ENCODE results near the gene ANKRD33B.
"Not testable (repeated sequence)": the region's sequence is repeated elsewhere in the genome, so short reads cannot be mapped to it uniquely, and the experiment has no call there.

Gene ANKRD33B

GRCh38 chr5:10563945-10564837, at the start of gene ANKRD33B:
Gene ANKRD33B (plus strand): TSS chr5:10564070. CDS start chr5:10564468, 398 bp downstream.
- no peaks in the 10 kb centered on the region for H3K9me3 ChIP-seq (ENCODE audit: insufficient read depth, low read depth, low read length)
- H3K9ac ChIP-seq (ENCODE audit: low read depth, low read length): peak within 1 kb of the TSS; percentile 27; the same call in 1 of the 2 replicates
- no peaks in the 10 kb centered on the region for H3K36me3 ChIP-seq (ENCODE audit: insufficient read depth, low read depth, low read length)
- peaks cover 94% of the 10 kb centered on the region for H3K27me3 ChIP-seq (ENCODE audit: insufficient read depth, low read length)
- H3K4me1 ChIP-seq (ENCODE audit: insufficient read depth, low read length): peaks cover 14% of the 10 kb centered on the region
- H3K4me3 ChIP-seq (ENCODE audit: low read length): peak within 1 kb of the TSS; percentile 72
- H3K27ac ChIP-seq (ENCODE audit: low read length): no peak within 1 kb of the TSS

DNA sequence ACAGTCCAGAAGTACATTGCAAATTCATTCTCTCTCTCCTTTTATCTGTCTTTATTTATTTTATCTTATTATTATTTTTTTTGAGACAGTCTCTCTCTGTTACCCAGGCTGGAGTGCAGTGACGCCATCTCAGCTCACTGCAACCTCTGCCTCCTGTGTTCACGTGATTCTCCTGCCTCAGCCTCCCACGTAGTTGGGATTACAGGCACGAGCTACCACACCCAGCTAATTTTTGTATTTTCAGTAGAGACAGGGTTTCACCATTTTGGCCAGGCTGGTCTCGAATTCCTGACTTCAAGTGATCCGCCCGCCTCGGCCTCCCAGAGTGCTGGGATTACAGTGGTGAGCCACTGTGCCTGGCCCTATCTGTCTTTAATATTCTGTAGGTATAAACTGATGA, 49.3 kb upstream of the ANKRD33B start:
- H3K4me3 ChIP-seq (ENCODE audit: low read length); H3K27me3 ChIP-seq (ENCODE audit: insufficient read depth, low read length); H3K9ac ChIP-seq (ENCODE audit: low read depth, low read length); H3K36me3 ChIP-seq (ENCODE audit: insufficient read depth, low read depth, low read length); H3K27ac ChIP-seq (ENCODE audit: low read length); H3K9me3 ChIP-seq (ENCODE audit: insufficient read depth, low read depth, low read length); H3K4me1 ChIP-seq (ENCODE audit: insufficient read depth, low read length): not testable (repeated sequence)

GRCh38 chr5:10515492-10515891, 48.4 kb upstream of the ANKRD33B start:
- Histone ChIP-seq H3K9ac (ENCODE audit: low read depth, low read length) (no peak overlapping the region), H3K4me1 (ENCODE audit: insufficient read depth, low read length) (peaks cover 6% of the 10 kb centered on the region), H3K27ac (ENCODE audit: low read length) (no peak overlapping the region), H3K27me3 (ENCODE audit: insufficient read depth, low read length) (no peaks in the 10 kb centered on the region), H3K9me3 (ENCODE audit: insufficient read depth, low read depth, low read length) (no peaks in the 10 kb centered on the region), H3K36me3 (ENCODE audit: insufficient read depth, low read depth, low read length) (no peaks in the 10 kb centered on the region), H3K4me3 (ENCODE audit: low read length) (no peak overlapping the region)

GRCh38 chr5:10518347-10518746, 45.5 kb upstream of the ANKRD33B start:
- peaks cover 5% of the 10 kb centered on the region for H3K4me1 ChIP-seq (ENCODE audit: insufficient read depth, low read length)
- no peak overlapping the region for H3K9ac ChIP-seq (ENCODE audit: low read depth, low read length)
- no peaks in the 10 kb centered on the region for H3K9me3 ChIP-seq (ENCODE audit: insufficient read depth, low read depth, low read length)
- no peaks in the 10 kb centered on the region for H3K27me3 ChIP-seq (ENCODE audit: insufficient read depth, low read length)
- no peak overlapping the region for H3K27ac ChIP-seq (ENCODE audit: low read length)
- H3K4me3 ChIP-seq (ENCODE audit: low read length): no peak overlapping the region
- no peaks in the 10 kb centered on the region for H3K36me3 ChIP-seq (ENCODE audit: insufficient read depth, low read depth, low read length)

DNA sequence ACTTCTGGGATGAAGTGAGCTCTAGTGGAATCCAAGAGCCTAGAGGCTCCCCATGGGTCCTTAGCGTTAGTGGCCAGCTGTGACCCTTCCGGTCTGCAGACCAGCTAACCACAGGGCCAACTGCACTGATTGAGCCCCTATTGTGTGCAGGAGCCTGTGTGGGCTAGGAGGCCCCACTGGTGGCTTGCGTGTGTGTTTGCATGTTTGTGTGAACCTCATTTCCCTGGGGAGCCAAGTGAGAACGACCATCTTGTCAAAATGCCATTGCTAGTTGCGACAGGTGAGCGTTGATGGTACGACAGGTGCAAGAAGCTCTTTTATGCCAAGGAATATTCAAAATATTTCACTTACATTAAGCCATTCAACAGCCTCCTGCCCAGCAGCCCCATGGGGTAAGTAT, 44.1 kb upstream of the ANKRD33B start:
- Histone ChIP-seq H3K4me1 (ENCODE audit: insufficient read depth, low read length) (no peaks in the 10 kb centered on the region), H3K9ac (ENCODE audit: low read depth, low read length) (no peak overlapping the region), H3K27ac (ENCODE audit: low read length) (no peak overlapping the region), H3K36me3 (ENCODE audit: insufficient read depth, low read depth, low read length) (no peaks in the 10 kb centered on the region), H3K9me3 (ENCODE audit: insufficient read depth, low read depth, low read length) (no peaks in the 10 kb centered on the region), H3K27me3 (ENCODE audit: insufficient read depth, low read length) (no peaks in the 10 kb centered on the region), H3K4me3 (ENCODE audit: low read length) (no peak overlapping the region)

DNA sequence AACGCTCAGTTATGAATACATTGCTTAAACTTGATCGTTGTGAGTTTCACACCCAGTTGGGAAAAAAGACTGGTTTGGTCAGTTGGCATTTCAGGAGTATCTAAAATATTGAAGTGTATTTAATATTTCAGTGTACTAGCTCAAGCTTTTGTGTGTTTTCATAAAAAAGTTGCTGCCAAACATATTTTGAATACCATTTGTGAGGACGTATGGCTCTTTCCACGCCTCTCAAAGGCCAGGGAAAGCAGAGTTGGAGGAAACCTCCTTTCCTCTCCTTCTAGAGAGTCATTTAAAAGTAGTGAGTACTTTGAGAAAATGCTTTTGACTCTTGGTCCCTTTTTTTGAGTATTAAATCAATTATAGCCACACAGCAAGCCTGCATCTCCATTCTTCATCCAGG, 43.2 kb upstream of the ANKRD33B start:
- H3K27me3 ChIP-seq (ENCODE audit: insufficient read depth, low read length): no peaks in the 10 kb centered on the region
- H3K9me3 ChIP-seq (ENCODE audit: insufficient read depth, low read depth, low read length): no peaks in the 10 kb centered on the region
- no peaks in the 10 kb centered on the region for H3K36me3 ChIP-seq (ENCODE audit: insufficient read depth, low read depth, low read length)
- H3K27ac ChIP-seq (ENCODE audit: low read length): no peak overlapping the region
- 0 out of 2 replicates have a peak, but pooled peaks cover 3% of the 10 kb centered on the region for H3K4me1 ChIP-seq (ENCODE audit: insufficient read depth, low read length)
- H3K4me3 ChIP-seq (ENCODE audit: low read length): no peak overlapping the region
- H3K9ac ChIP-seq (ENCODE audit: low read depth, low read length): no peak overlapping the region

DNA sequence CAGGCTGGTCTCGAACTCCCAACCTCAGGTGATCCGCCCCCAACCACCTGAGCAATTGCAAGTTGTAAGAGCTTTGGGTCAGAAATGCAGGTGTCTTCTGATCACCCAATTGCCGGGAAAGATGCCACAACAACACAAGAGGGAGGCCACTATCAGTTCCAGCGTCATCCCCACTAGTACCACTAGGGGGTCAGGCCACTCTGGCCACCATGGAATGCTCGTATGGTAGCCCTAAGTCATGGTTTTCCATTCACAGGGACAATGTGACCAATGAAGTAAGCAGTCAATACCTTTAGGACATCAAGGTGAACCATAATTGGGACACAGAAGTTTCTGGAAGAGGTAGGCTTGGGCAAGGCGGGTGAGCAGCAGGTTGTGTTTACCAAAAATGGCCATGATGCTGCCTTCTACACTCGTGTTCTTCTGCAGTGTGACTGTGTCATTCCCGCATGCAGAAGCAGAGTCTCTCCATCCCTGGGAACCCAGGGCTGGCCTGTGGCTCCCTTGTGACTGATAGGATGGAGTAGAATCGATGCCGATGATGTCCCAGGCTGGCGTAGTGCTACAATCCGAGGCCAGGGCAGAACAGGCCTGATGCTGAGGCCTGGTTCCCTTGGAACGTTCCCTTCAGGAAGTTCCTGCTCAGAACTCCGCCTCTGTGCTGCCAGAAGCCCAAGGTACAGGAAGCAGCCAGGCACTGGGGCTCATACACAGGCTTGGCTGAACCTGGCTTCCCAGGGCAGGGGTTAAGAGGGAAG, 42.2 kb upstream of the ANKRD33B start:
- no peaks in the 10 kb centered on the region for H3K36me3 ChIP-seq (ENCODE audit: insufficient read depth, low read depth, low read length)
- H3K9me3 ChIP-seq (ENCODE audit: insufficient read depth, low read depth, low read length): no peaks in the 10 kb centered on the region
- H3K27me3 ChIP-seq (ENCODE audit: insufficient read depth, low read length): no peaks in the 10 kb centered on the region
- H3K27ac ChIP-seq (ENCODE audit: low read length): no peak overlapping the region
- H3K4me3 ChIP-seq (ENCODE audit: low read length): no peak overlapping the region
- H3K9ac ChIP-seq (ENCODE audit: low read depth, low read length): no peak overlapping the region
- H3K4me1 ChIP-seq (ENCODE audit: insufficient read depth, low read length): 0 out of 2 replicates have a peak, but pooled peaks cover 3% of the 10 kb centered on the region

DNA sequence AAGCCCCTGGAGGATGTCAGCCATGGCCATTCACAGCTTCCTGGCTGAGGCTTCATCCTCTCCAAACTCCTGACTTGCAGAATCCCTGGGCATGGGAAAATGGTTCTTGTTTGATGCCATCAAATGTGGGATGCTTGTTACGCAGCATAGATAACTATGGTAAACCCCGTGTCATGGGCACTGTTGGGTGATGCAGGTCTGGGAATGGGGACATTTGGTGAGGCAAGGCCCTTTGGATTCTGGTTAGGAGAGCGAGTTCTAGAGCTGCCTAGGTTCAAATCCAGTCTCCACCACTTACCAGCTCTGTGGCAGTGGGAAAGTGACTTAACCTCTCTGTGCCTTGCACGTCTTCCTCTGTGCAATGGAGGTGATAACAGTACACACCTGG, 41.7 kb upstream of the ANKRD33B start:
- Histone ChIP-seq H3K9me3 (ENCODE audit: insufficient read depth, low read depth, low read length) (no peaks in the 10 kb centered on the region), H3K4me3 (ENCODE audit: low read length) (no peak overlapping the region), H3K9ac (ENCODE audit: low read depth, low read length) (no peak overlapping the region), H3K27me3 (ENCODE audit: insufficient read depth, low read length) (no peaks in the 10 kb centered on the region), H3K36me3 (ENCODE audit: insufficient read depth, low read depth, low read length) (no peaks in the 10 kb centered on the region), H3K4me1 (ENCODE audit: insufficient read depth, low read length) (0 out of 2 replicates have a peak, but pooled peaks cover 3% of the 10 kb centered on the region), H3K27ac (ENCODE audit: low read length) (no peak overlapping the region)

DNA sequence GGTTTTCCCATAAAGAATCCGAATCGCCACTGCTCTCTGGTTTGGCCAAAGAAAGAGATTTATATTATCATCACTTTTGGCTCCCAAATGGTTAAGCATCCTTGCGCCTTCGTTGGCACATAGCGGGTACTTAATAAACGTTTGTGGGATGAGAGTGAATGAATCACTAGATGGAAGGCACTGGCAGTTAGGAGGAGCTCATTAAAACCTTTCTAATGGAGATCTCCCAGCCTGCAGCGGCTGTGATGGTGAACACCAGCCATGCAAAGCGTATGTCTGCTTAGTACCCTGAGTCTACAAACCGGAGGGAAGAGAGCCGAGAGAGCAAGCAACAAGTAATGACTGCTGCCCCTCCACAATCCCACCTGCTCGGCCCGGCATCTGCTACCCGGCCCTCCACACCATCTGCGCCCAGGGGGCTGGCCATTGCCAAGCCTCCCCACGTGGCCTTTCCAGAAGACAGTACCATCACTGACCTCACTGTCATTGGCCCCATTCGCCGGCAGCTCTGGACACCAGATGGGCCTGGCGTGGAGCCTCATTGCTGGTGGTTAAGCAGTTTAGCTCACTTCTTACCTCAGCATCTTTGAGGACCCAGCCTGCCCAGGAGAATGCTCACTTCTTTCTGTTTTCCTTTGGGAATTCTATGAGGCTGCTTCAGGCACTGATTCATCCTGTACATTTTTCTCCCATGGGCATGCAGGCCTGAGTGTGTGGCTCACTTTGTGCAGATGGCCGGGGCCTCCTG, 39.3 kb upstream of the ANKRD33B start:
- Histone ChIP-seq H3K4me3 (ENCODE audit: low read length) (no peak overlapping the region), H3K9ac (ENCODE audit: low read depth, low read length) (no peak overlapping the region), H3K27ac (ENCODE audit: low read length) (no peak overlapping the region)

DNA sequence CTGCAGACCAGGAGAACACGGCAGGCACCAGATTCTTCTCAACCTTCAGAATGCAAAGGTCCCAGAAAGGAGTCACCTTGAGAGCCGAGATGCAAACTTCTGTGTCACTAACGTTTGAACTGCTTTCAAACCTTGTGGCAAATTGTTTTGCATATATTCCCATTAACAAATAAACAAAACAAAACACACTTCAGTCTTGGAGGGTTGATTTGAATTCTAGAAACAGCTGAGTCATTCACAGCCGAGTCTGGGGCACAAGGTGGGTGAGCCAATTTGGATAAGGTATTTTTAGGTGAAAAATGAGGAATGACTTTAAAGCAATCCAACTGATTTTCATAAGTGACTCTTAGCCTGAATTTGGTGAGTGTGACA, 38.8 kb upstream of the ANKRD33B start:
- no peak overlapping the region for H3K9ac ChIP-seq (ENCODE audit: low read depth, low read length)
- H3K27me3 ChIP-seq (ENCODE audit: insufficient read depth, low read length): no peaks in the 10 kb centered on the region
- no peaks in the 10 kb centered on the region for H3K9me3 ChIP-seq (ENCODE audit: insufficient read depth, low read depth, low read length)
- no peak overlapping the region for H3K4me3 ChIP-seq (ENCODE audit: low read length)
- H3K4me1 ChIP-seq (ENCODE audit: insufficient read depth, low read length): 0 out of 2 replicates have a peak, but pooled peaks cover 6% of the 10 kb centered on the region
- no peak overlapping the region for H3K27ac ChIP-seq (ENCODE audit: low read length)
- H3K36me3 ChIP-seq (ENCODE audit: insufficient read depth, low read depth, low read length): no peaks in the 10 kb centered on the region

More for the DNA sequence above, 39.3 kb upstream of the ANKRD33B start:
- Histone ChIP-seq H3K27me3 (ENCODE audit: insufficient read depth, low read length) (no peaks in the 10 kb centered on the region), H3K4me1 (ENCODE audit: insufficient read depth, low read length) (0 out of 2 replicates have a peak, but pooled peaks cover 6% of the 10 kb centered on the region), H3K36me3 (ENCODE audit: insufficient read depth, low read depth, low read length) (no peaks in the 10 kb centered on the region), H3K9me3 (ENCODE audit: insufficient read depth, low read depth, low read length) (no peaks in the 10 kb centered on the region)

DNA sequence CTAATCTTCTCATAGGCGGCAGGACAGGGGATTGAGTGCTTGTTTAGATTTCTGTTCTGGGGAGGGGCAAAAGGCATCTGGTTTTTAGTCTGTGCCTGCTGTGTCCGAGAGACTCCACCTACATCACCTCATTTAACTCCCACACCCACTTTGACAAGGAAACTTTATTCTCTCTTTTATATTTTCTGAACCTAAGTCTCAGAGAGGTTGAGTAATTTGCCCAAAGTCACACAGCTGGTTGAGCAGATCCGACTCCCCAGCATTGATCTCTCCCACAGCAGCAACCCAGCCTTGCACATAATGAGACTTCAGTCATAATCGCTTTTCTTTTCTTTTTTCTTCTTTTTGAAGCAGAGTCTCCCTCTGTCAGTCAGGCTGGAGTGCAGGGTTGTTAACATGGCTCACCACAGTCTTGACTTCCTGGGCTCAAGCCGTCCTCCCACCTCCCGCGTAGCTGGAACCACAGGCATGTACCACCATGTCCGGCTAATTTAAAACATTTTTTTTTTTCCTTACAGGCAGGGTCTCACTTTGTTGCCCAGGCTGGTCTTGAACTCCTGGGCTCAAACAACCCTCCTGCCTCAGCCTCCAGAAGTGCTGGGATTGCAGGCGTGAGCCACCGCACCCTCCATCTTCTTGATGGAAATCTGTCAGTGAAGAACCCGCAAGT, 36.5 kb upstream of the ANKRD33B start:
- Histone ChIP-seq H3K4me3 (ENCODE audit: low read length) (no peak overlapping the region), H3K27ac (ENCODE audit: low read length) (no peak overlapping the region), H3K36me3 (ENCODE audit: insufficient read depth, low read depth, low read length) (no peaks in the 10 kb centered on the region), H3K9me3 (ENCODE audit: insufficient read depth, low read depth, low read length) (no peaks in the 10 kb centered on the region), H3K27me3 (ENCODE audit: insufficient read depth, low read length) (peaks cover under 1% of the 10 kb centered on the region; the same call in 1 of the 2 replicates), H3K9ac (ENCODE audit: low read depth, low read length) (no peak overlapping the region), H3K4me1 (ENCODE audit: insufficient read depth, low read length) (0 out of 2 replicates have a peak, but pooled peaks cover 6% of the 10 kb centered on the region)

Data from iPS-20b (cell line).